Glutamatergic neuron (in vitro differentiated cells): ENCODE results near the gene DOCK10. TPM values are rescaled to one million over a fixed set of nuclear protein-coding genes. Genes with fewer than 3 reads are reported as not detected.

Experiments
- DNase-seq: peaks from one replicate; pipeline ENCODE4 v3.0.0; 2022
- H3K27ac Mint-ChIP-seq: one replicate; pipeline ENCODE4 v1.8.0; 2020; ENCODE audit warnings: mild to moderate bottlenecking, mixed read lengths, inconsistent platforms; ENCODE audit not compliant: unreplicated experiment
- H3K27me3 Mint-ChIP-seq: one replicate; pipeline ENCODE4 v1.8.0; 2020; ENCODE audit warnings: mild to moderate bottlenecking, moderate library complexity, mixed read lengths, inconsistent platforms; ENCODE audit not compliant: unreplicated experiment
- H3K36me3 Mint-ChIP-seq: one replicate; pipeline ENCODE4 v1.8.0; 2020; ENCODE audit warnings: mild to moderate bottlenecking, mixed read lengths, inconsistent platforms; ENCODE audit not compliant: unreplicated experiment
- H3K4me1 Mint-ChIP-seq: one replicate; pipeline ENCODE4 v1.8.0; 2020; ENCODE audit warnings: mild to moderate bottlenecking, low read depth, mixed read lengths, inconsistent platforms; ENCODE audit not compliant: unreplicated experiment
- H3K4me3 Mint-ChIP-seq: one replicate; pipeline ENCODE4 v1.8.0; 2020; ENCODE audit warnings: mild to moderate bottlenecking, mixed read lengths, inconsistent platforms; ENCODE audit not compliant: unreplicated experiment
- H3K9me3 Mint-ChIP-seq: one replicate; pipeline ENCODE4 v1.8.0; 2020; ENCODE audit warnings: mild to moderate bottlenecking, moderate library complexity, mixed read lengths, inconsistent platforms; ENCODE audit not compliant: unreplicated experiment
- total RNA-seq: library from RNA; stranded (reverse); fragmentation: NEBNext Ultra II Directional; extraction: Animal tissue kit (Norgen Biotek cat#: 25700); gene quantifications from one replicate; pipeline ENCODE4 v1.2.1, GENCODE V29; 2021; ENCODE audit not compliant: unreplicated experiment
- TF ChIP-seq, protein P1 (sequence below): fragments of 200-600 bp; sonication (generic); IDR thresholded peaks from one replicate; pipeline ENCODE4 v1.5.0; 2021; ENCODE audit not compliant: partially characterized antibody, unreplicated experiment

Gene DOCK10
- total RNA-seq, 1 donor from 2014 or later: 1.1 TPM

DNA sequence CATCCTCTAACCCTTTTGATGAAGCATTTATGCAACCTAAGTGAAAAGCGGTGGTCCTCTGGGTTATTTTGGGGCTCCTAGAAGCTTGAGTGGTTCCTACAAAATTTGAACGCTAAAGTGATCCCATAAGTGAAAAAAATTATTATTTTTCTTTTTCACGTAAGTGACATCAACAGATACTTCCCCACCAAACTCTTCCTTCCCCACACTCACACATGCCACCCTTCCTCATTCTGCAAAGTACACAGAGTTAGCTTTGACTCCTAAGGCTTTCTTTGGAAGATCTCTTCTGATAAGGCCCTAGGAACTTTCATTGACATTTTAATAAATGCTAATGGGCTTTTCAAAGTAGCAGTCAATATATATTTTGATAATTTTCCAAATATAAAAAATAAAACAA is 109.7 kb downstream of the DOCK10 start:
- peaks cover 1% of the 10 kb centered on the region for H3K27me3 Mint-ChIP-seq
- TF ChIP-seq, protein P1, sequence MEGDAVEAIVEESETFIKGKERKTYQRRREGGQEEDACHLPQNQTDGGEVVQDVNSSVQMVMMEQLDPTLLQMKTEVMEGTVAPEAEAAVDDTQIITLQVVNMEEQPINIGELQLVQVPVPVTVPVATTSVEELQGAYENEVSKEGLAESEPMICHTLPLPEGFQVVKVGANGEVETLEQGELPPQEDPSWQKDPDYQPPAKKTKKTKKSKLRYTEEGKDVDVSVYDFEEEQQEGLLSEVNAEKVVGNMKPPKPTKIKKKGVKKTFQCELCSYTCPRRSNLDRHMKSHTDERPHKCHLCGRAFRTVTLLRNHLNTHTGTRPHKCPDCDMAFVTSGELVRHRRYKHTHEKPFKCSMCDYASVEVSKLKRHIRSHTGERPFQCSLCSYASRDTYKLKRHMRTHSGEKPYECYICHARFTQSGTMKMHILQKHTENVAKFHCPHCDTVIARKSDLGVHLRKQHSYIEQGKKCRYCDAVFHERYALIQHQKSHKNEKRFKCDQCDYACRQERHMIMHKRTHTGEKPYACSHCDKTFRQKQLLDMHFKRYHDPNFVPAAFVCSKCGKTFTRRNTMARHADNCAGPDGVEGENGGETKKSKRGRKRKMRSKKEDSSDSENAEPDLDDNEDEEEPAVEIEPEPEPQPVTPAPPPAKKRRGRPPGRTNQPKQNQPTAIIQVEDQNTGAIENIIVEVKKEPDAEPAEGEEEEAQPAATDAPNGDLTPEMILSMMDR: no peak
- no peak overlapping the region for H3K27ac Mint-ChIP-seq
- DNase-seq: no peak
- no peaks in the 10 kb centered on the region for H3K36me3 Mint-ChIP-seq
- H3K9me3 Mint-ChIP-seq: no peaks in the 10 kb centered on the region
- H3K4me3 Mint-ChIP-seq: no peak overlapping the region
- peaks cover 2% of the 10 kb centered on the region for H3K4me1 Mint-ChIP-seq

GRCh38 chr2:224931956-224932355 is 110.3 kb downstream of the DOCK10 start:
- DNase-seq: no peak
- no peaks in the 10 kb centered on the region for H3K4me1 Mint-ChIP-seq
- H3K27me3 Mint-ChIP-seq: no peaks in the 10 kb centered on the region
- no peak overlapping the region for H3K4me3 Mint-ChIP-seq
- no peaks in the 10 kb centered on the region for H3K36me3 Mint-ChIP-seq
- H3K27ac Mint-ChIP-seq: no peak overlapping the region
- H3K9me3 Mint-ChIP-seq: no peaks in the 10 kb centered on the region
- TF ChIP-seq, protein P1: no peak

- DNase-seq: no peak
- no peaks in the 10 kb centered on the region for H3K27me3 Mint-ChIP-seq
- H3K4me3 Mint-ChIP-seq: no peak overlapping the region
- H3K4me1 Mint-ChIP-seq: no peaks in the 10 kb centered on the region
- H3K27ac Mint-ChIP-seq: no peak overlapping the region
- no peaks in the 10 kb centered on the region for H3K9me3 Mint-ChIP-seq
- TF ChIP-seq, protein P1: no peak
- H3K36me3 Mint-ChIP-seq: no peaks in the 10 kb centered on the region
Observed at GRCh38 chr2:224930990-224931389, 111.3 kb downstream of the DOCK10 start.

GRCh38 chr2:224930124-224930523 is 112.1 kb downstream of the DOCK10 start:
- Mint-ChIP-seq H3K27me3 (no peaks in the 10 kb centered on the region), H3K4me3 (no peak overlapping the region), H3K36me3 (no peaks in the 10 kb centered on the region), H3K27ac (no peak overlapping the region), H3K9me3 (no peaks in the 10 kb centered on the region), H3K4me1 (no peaks in the 10 kb centered on the region)
- TF ChIP-seq, protein P1: no peak
- no peak for DNase-seq

- TF ChIP-seq, protein P1: no peak
- Mint-ChIP-seq H3K4me1 (no peaks in the 10 kb centered on the region), H3K9me3 (no peaks in the 10 kb centered on the region), H3K27me3 (no peaks in the 10 kb centered on the region), H3K4me3 (no peak overlapping the region), H3K36me3 (no peaks in the 10 kb centered on the region), H3K27ac (no peak overlapping the region)
- DNase-seq: no peak
Observed at GRCh38 chr2:224929512-224929911, 112.8 kb downstream of the DOCK10 start.
